Measurements from ENCODE around the gene RIPK1.
A peak's percentile ranks its signal among the peaks of the same experiment; 100 is the strongest.
"Not testable (repeated sequence)": the region's sequence is repeated elsewhere in the genome, so short reads cannot be mapped to it uniquely, and the experiment has no call there.

The RIPK1 gene

DNA sequence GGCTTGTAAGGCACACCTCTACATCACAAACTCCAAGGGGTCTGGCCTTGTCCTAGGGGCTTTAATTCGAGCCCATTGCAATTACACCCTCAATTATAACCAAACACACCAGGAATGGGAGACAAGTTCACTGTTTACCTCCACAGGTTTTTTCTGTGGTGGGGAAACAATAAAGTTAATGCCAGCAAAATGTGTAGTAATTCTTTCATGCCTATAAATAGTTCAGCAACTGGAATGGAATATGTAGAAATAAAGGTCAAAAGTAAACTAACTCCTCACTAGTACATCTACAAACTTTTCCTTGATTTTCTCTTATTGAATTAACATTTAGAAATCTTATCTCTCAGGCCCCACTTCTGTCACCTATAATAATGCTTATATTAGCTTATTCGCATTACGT is 27.1 kb upstream of the RIPK1 start:
- no peak overlapping the region for H3K27ac ChIP-seq

DNA sequence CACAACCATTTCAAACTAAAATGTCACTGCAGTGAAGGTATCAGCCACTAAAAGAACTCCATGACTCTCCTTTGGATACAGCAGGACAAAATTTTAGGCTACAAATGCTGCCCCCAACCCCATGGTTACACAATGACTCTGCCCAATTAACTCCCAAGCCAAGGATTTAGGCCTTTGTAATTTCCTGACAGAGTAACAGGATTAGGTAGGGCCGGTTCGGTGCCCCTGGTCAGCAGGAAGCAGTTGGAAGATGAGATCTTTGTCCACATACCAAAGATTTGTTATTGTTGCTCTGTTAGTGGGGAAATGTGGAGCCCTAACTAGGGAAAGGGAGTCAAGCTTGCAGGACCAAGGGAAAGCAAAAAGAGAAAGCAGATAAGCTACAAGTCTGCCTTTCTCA is 26.7 kb upstream of the RIPK1 start:
- H3K27me3 ChIP-seq: no peaks in the 10 kb centered on the region
- TF ChIP-seq, protein P1, sequence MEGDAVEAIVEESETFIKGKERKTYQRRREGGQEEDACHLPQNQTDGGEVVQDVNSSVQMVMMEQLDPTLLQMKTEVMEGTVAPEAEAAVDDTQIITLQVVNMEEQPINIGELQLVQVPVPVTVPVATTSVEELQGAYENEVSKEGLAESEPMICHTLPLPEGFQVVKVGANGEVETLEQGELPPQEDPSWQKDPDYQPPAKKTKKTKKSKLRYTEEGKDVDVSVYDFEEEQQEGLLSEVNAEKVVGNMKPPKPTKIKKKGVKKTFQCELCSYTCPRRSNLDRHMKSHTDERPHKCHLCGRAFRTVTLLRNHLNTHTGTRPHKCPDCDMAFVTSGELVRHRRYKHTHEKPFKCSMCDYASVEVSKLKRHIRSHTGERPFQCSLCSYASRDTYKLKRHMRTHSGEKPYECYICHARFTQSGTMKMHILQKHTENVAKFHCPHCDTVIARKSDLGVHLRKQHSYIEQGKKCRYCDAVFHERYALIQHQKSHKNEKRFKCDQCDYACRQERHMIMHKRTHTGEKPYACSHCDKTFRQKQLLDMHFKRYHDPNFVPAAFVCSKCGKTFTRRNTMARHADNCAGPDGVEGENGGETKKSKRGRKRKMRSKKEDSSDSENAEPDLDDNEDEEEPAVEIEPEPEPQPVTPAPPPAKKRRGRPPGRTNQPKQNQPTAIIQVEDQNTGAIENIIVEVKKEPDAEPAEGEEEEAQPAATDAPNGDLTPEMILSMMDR (IDR thresholded peaks at IDR 0.05): no peak
- H3K36me3 ChIP-seq: no peaks in the 10 kb centered on the region
- H3K4me3 ChIP-seq (ENCODE audit: low read depth in 1 of 2, low read length in 1 of 2): no peak overlapping the region
- H3K4me1 ChIP-seq (ENCODE audit: control insufficient read depth in 1 of 2, insufficient read depth in 1 of 2, low read depth in 1 of 2, low read length in 1 of 2): peaks cover 11 to 18% of the 10 kb centered on the region in 2 experiments
- H3K9me3 ChIP-seq: no peaks in the 10 kb centered on the region
- no peak overlapping the region for H3K27ac ChIP-seq

More for the DNA sequence above, 27.1 kb upstream of the RIPK1 start:
- Histone ChIP-seq H3K27me3 (no peaks in the 10 kb centered on the region), H3K4me3 (ENCODE audit: low read depth in 1 of 2, low read length in 1 of 2) (no peak overlapping the region), H3K9me3 (no peaks in the 10 kb centered on the region), H3K36me3 (no peaks in the 10 kb centered on the region), H3K4me1 (ENCODE audit: control insufficient read depth in 1 of 2, insufficient read depth in 1 of 2, low read depth in 1 of 2, low read length in 1 of 2) (peaks cover 9 to 14% of the 10 kb centered on the region in 2 experiments)
- TF ChIP-seq, protein P1 (IDR thresholded peaks at IDR 0.05): no peak

DNA sequence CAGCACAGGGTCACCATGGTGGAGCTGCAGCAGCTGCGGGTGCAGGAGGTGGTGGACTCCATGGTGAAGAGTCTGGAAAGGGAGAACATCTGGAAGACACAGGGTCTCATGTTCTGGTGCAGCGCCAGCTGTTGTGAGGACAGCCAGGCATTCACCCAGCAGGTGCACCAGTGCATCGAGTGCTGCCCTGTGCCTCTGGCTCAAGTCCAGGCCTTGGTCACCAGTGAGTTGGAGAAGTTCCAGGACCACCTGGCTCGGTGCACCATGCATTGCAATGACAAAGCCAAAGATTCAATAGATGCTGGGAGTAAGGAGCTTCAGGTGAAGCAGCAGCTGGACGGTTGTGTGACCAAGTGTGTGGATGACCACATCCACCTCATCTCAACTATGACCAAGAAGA is 22.9 kb upstream of the RIPK1 start:
- H3K27ac ChIP-seq: no peak overlapping the region
- no peaks in the 10 kb centered on the region for H3K36me3 ChIP-seq
- TF ChIP-seq, protein P1 (IDR thresholded peaks at IDR 0.05): no peak
- H3K9me3 ChIP-seq: no peaks in the 10 kb centered on the region
- no peak overlapping the region for H3K4me3 ChIP-seq (ENCODE audit: low read depth in 1 of 2, low read length in 1 of 2)
- H3K27me3 ChIP-seq: no peaks in the 10 kb centered on the region
- peaks cover 9 to 11% of the 10 kb centered on the region in 2 experiments for H3K4me1 ChIP-seq (ENCODE audit: control insufficient read depth in 1 of 2, insufficient read depth in 1 of 2, low read depth in 1 of 2, low read length in 1 of 2)

DNA sequence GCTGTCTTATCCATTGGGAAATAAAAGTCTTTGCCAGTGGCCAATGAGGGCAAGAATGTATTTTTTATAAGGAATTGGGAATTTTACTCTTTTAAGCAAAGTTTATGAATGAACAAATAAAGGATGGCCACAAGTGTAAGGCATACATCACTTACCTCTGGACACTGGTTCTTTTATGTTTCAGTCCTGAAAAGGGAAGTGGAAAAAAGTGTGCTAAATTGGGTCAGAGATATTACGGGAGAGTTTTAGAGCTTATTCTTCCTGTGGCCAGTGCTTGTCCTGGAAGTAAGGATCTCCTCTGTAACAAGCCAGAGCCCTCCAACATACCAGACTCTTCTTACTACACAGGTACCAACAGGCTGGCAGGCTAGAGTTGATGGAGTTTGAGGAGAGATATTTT is 22.5 kb upstream of the RIPK1 start:
- H3K4me1 ChIP-seq (ENCODE audit: control insufficient read depth in 1 of 2, insufficient read depth in 1 of 2, low read depth in 1 of 2, low read length in 1 of 2): peaks cover 9 to 11% of the 10 kb centered on the region in 2 experiments
- H3K27ac ChIP-seq: peak overlapping the region; percentile 44
- no peaks in the 10 kb centered on the region for H3K36me3 ChIP-seq
- TF ChIP-seq, protein P1 (IDR thresholded peaks at IDR 0.05): no peak
- no peaks in the 10 kb centered on the region for H3K9me3 ChIP-seq
- H3K27me3 ChIP-seq: no peaks in the 10 kb centered on the region
- no peak overlapping the region for H3K4me3 ChIP-seq (ENCODE audit: low read depth in 1 of 2, low read length in 1 of 2)

DNA sequence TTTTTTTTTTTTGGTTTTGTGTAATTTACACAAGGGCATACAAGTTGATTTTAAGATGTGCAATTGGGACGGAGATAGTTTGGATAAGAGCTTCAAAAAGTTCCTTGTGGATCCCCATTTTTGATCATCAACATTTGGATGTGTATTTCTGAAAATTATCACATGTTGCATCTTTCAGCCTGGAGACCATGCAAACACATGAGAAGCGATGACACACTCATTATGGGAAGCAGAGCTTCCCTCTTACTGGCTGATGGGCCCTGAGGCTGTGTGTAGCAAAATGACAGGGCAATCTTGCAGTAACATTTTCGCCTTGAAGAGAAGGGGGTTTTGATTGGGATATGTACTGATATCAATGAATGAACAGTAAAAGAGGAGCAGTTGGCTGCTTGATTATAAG is 22.0 kb upstream of the RIPK1 start:
- Histone ChIP-seq H3K27ac (peak overlapping the region; percentile 23), H3K27me3 (no peaks in the 10 kb centered on the region), H3K4me1 (ENCODE audit: control insufficient read depth in 1 of 2, insufficient read depth in 1 of 2, low read depth in 1 of 2, low read length in 1 of 2) (peaks cover 9 to 11% of the 10 kb centered on the region in 2 experiments), H3K36me3 (no peaks in the 10 kb centered on the region), H3K4me3 (ENCODE audit: low read depth in 1 of 2, low read length in 1 of 2) (no peak overlapping the region), H3K9me3 (no peaks in the 10 kb centered on the region)
- TF ChIP-seq, protein P1 (IDR thresholded peaks at IDR 0.05): no peak

DNA sequence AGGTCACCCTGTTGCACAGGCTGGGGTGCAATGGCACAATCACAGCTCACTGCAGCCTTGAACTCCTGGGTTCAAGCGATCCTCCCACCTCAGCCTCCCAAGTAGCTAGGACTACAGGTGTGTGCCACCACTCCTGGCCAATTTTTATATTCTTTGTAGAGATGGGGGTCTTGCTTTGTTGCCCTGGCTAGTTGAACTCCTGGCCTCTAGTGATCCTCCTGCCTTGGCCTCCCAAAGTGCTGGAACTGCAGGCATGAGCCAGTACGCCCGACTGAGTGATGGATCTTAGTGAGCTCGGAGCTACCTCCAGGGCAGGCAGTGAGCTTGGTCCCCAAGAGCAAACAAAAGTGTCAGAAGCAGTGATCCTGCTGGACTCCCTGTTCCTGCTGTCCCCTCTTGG is 20.3 kb upstream of the RIPK1 start:
- H3K9me3 ChIP-seq; H3K36me3 ChIP-seq; H3K27me3 ChIP-seq; H3K4me3 ChIP-seq (ENCODE audit: low read depth in 1 of 2, low read length in 1 of 2); H3K27ac ChIP-seq: not testable (repeated sequence)
- peaks cover 15 to 16% of the 10 kb centered on the region in 2 experiments for H3K4me1 ChIP-seq (ENCODE audit: control insufficient read depth in 1 of 2, insufficient read depth in 1 of 2, low read depth in 1 of 2, low read length in 1 of 2)
